ENCODE results near the gene RLBP1. TPM values are rescaled to one million over a fixed set of nuclear protein-coding genes. Genes with fewer than 3 reads are reported as not detected.

The RLBP1 gene
- total RNA-seq, 6 donors from 2014 or later, result not detected

- ATAC-seq (ENCODE audit: low FRiP score in 2 of 2) (no peak), DNase-seq (peak in 1 of 2 donors; percentile 34)
- WGBS, 2 donors, result 94 to 96% methylated on average over 4 to 11 of the region's 11 CpGs
These were observed 42.9 kb downstream of the RLBP1 start for GRCh38 chr15:89178307-89178977.

GRCh38 chr15:89177633-89178306 lies 43.6 kb downstream of the RLBP1 start:
- peak in 1 of 2 donors; percentile 47 for DNase-seq
- 19 to 20% methylated on average over 6 of the region's 6 CpGs for WGBS, 2 donors
- ATAC-seq (ENCODE audit: low FRiP score in 2 of 2), result peak in 1 of 2 donors; percentile 74

More at GRCh38 chr15:89178307-89178977, 42.9 kb downstream of the RLBP1 start:
- Histone ChIP-seq H3K4me1 (peaks cover 0 to 11% (median 0%) of the 10 kb centered on the region in 4 donors), H3K27ac (no peak overlapping the region), H3K27me3 (no peaks in the 10 kb centered on the region), H3K9me3 (no peaks in the 10 kb centered on the region), H3K4me3 (no peak overlapping the region), H3K36me3 (peaks cover 22 to 70% (median 39%) of the 10 kb centered on the region in 4 donors)
- TF ChIP-seq CTCF (IDR thresholded peaks at IDR 0.05) (no peak), EP300 (IDR thresholded peaks at IDR 0.05) (no peak), POLR2A (IDR thresholded peaks at IDR 0.05) (no peak), POLR2AphosphoS5 (IDR thresholded peaks at IDR 0.05) (no peak)

GRCh38 chr15:89177116-89177515 lies 44.3 kb downstream of the RLBP1 start:
- TF ChIP-seq CTCF (IDR thresholded peaks at IDR 0.05) (no peak), POLR2A (IDR thresholded peaks at IDR 0.05) (no peak), POLR2AphosphoS5 (IDR thresholded peaks at IDR 0.05) (no peak)
- Histone ChIP-seq H3K27ac (no peak overlapping the region), H3K9me3 (no peaks in the 10 kb centered on the region), H3K4me3 (no peak overlapping the region), H3K27me3 (no peaks in the 10 kb centered on the region), H3K4me1 (peaks cover 0 to 11% (median 0%) of the 10 kb centered on the region in 4 donors), H3K36me3 (peaks cover 18 to 73% (median 38%) of the 10 kb centered on the region in 4 donors)
- ATAC-seq (ENCODE audit: low FRiP score in 2 of 2), result no peak
- no peak for DNase-seq
- WGBS, 2 donors, result 95 to 97% methylated on average over 12 of the region's 12 CpGs

More at GRCh38 chr15:89177633-89178306, 43.6 kb downstream of the RLBP1 start:
- Histone ChIP-seq H3K27ac (no peak overlapping the region), H3K27me3 (no peaks in the 10 kb centered on the region), H3K9me3 (no peaks in the 10 kb centered on the region), H3K4me1 (peaks cover 0 to 11% (median 0%) of the 10 kb centered on the region in 4 donors), H3K36me3 (peaks cover 22 to 73% (median 40%) of the 10 kb centered on the region in 4 donors), H3K4me3 (no peak overlapping the region)
- TF ChIP-seq EP300 (IDR thresholded peaks at IDR 0.05) (no peak), CTCF (IDR thresholded peaks at IDR 0.05) (peak; percentile 72 to 83 (median 78))

GRCh38 chr15:89175617-89176191 lies 45.7 kb downstream of the RLBP1 start:
- ATAC-seq (ENCODE audit: low FRiP score in 2 of 2), result no peak
- Histone ChIP-seq H3K9me3 (no peaks in the 10 kb centered on the region), H3K36me3 (peaks cover 18 to 65% (median 38%) of the 10 kb centered on the region in 4 donors)

More at GRCh38 chr15:89175617-89176191, 45.7 kb downstream of the RLBP1 start:
- Histone ChIP-seq H3K4me3 (no peak overlapping the region), H3K4me1 (peaks cover 0 to 11% (median 6%) of the 10 kb centered on the region in 4 donors), H3K27me3 (no peaks in the 10 kb centered on the region), H3K27ac (no peak overlapping the region)
- TF ChIP-seq POLR2A (IDR thresholded peaks at IDR 0.05) (no peak), POLR2AphosphoS5 (IDR thresholded peaks at IDR 0.05) (no peak), EP300 (IDR thresholded peaks at IDR 0.05) (no peak), CTCF (IDR thresholded peaks at IDR 0.05) (no peak)
- WGBS, 2 donors, result 78 to 80% methylated on average over 13 of the region's 13 CpGs
- no peak for DNase-seq

Measured in upper lobe of left lung (tissue), 6 donors.